ENCODE data around the gene ENOX1.

Gene ENOX1

DNA sequence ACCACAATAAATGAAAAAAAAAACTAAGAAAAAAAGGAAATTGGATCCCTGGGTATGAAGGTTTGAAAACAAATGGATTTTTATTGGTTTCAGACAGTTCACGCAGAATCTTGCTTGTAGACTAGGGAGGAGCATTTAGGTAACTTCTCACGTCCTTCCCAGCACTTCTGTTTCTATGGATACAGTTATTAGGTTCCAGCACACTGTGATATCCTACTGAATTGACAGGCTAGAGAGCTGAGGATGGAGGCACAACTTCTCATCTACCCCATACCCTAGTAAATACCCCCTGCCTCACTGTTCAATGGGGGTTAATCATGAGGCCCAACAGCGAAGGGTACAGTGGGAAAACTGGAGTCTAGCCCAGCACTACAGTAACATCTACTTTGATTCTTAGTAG, 304.1 kb downstream of the ENOX1 start:
- TF ChIP-seq, protein P1, sequence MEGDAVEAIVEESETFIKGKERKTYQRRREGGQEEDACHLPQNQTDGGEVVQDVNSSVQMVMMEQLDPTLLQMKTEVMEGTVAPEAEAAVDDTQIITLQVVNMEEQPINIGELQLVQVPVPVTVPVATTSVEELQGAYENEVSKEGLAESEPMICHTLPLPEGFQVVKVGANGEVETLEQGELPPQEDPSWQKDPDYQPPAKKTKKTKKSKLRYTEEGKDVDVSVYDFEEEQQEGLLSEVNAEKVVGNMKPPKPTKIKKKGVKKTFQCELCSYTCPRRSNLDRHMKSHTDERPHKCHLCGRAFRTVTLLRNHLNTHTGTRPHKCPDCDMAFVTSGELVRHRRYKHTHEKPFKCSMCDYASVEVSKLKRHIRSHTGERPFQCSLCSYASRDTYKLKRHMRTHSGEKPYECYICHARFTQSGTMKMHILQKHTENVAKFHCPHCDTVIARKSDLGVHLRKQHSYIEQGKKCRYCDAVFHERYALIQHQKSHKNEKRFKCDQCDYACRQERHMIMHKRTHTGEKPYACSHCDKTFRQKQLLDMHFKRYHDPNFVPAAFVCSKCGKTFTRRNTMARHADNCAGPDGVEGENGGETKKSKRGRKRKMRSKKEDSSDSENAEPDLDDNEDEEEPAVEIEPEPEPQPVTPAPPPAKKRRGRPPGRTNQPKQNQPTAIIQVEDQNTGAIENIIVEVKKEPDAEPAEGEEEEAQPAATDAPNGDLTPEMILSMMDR (conservative IDR thresholded peaks at IDR 0.05): no peak
- peak overlapping the region; percentile 37 for H3K27ac ChIP-seq

DNA sequence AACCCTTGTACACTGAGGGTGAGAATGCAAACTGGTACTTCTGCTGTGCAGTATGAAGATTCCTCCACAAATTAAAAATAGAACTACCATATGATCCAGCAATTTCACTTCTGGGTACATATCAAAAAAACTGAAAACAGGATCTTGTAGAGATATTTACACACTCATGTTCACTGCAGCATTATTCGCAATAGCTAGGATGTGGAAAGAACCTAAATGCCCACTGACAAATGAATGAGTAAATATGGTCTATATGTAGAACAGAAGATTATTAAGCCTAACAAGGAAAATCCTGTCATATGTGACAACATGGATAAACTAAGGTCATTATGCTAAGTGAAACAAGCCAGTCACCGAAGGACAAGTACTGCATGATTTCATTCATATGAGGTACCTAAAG, 304.7 kb downstream of the ENOX1 start:
- H3K27ac ChIP-seq: peak overlapping the region; percentile 37
- TF ChIP-seq, protein P1 (conservative IDR thresholded peaks at IDR 0.05): no peak

DNA sequence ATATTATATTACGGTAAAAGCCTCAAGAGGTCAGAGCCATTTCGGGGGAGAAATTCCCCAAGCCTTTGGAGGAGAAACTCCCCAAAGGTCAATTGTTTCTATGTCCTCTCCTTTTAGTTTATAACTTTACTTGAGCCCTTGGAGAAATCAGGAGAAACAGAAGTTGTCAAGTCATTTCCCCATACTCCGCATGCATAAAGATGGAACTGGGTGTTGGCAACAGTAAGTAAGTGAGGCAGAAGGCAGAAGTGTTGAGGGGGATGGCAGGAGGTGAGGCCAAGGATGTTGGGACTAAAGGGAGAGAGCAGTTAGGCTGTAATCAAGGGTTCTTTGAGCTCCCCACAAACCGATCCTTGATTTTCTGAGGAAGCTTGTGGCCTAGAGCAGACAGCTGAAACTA, 307.9 kb downstream of the ENOX1 start:
- peak overlapping the region; percentile 92 for H3K27ac ChIP-seq
- TF ChIP-seq, protein P1 (conservative IDR thresholded peaks at IDR 0.05): no peak

DNA sequence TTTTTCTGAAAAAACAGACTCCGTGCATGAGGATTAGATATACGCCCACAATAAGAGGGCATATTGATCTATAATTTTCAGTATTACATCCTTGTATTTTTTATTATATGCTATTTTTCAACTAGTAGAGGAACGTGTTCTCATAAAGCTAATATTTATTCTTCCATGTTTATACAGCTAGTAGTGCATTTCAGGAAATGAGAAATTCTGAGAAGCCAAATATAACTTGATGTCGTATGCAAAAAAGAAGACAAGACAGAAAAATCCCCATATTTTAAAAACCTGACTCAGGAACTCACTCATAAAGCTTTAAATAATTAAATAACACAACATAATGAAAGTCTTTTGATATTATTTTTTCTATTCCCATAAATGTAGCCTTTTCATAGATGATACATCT, 308.6 kb downstream of the ENOX1 start:
- peak overlapping the region; percentile 92 for H3K27ac ChIP-seq
- TF ChIP-seq, protein P1 (conservative IDR thresholded peaks at IDR 0.05): no peak

DNA sequence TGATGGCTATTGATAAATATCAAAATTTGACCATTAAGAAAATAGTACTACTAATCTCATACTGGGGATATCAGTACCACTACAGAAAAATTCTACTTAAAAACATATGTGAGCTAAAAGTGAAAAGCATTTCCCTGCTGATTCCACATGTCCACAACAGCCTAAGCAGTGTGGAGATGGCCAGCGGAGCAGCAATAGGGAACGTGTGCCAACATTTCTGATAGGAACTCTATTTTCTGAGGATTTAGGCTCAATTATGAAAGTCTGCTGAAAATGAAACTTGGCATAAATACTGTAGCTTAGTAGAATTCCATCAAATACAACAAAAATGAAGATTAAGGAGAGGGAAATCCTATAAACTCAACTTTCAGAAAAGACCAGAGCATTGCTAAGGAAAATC, 311.6 kb downstream of the ENOX1 start:
- TF ChIP-seq, protein P1 (conservative IDR thresholded peaks at IDR 0.05): no peak
- peak overlapping the region; percentile 92; the same call in 1 of the 2 replicates for H3K27ac ChIP-seq

DNA sequence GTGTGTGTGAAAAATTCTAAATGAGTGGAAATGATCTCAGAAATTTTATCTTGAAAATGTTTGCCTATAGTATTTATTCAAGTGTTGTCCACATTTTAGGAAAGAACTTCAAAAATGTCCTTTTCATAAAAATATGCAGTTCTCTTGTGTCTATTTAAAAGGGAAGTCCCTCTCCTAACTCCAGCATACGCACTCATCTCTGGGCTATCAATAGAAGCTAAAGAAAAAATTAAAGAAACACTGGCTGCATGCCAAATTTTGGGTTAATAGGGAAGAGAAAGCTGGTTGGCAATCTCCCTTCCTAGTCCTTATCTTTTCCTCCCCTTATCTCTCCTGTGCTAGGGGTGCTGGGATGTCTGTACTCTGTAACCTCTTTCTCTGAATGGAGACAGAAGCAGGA, 313.3 kb downstream of the ENOX1 start:
- TF ChIP-seq, protein P1 (conservative IDR thresholded peaks at IDR 0.05): no peak
- peak overlapping the region; percentile 92 for H3K27ac ChIP-seq

DNA sequence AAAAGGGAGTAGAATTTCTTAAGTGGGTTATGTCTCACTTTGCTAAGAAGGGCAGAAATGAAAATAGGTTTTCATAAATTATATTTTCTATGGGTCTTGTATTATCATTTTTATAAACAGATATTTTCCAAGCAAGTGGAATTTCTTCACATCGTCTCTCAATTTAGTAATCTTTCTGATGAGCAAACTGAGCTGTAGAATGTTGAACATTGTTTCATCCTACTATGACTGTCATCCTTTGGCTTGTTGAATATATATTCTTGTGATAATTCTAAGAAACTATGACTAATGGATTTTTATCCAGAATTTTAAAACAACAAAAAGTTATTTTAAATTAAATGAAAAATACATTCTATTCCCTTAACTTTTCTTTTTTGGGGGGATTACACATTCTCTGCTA, 313.8 kb downstream of the ENOX1 start:
- TF ChIP-seq, protein P1 (conservative IDR thresholded peaks at IDR 0.05): no peak
- H3K27ac ChIP-seq: peak overlapping the region; percentile 92

DNA sequence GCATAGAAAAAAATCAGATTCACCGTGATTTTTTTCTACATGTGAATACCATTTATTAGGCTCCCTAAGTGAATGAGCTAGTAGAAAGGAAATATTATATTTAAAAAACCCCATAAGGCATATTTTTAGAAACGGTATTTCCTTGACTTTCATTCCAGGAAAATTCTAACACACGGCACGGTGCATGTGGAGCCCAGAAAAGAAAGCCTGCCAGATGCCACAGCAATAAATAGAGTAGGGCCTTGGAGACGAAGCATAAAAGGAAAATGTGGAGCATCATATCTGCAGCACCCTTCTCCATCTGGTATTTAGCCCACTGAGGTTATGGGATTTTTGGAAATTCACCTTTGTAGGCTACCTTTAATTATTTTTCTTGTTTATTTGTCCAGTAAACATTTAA, 314.4 kb downstream of the ENOX1 start:
- H3K27ac ChIP-seq: peak overlapping the region; percentile 92
- TF ChIP-seq, protein P1 (conservative IDR thresholded peaks at IDR 0.05): no peak
